Mucosa of stomach (tissue), 1 donor: ENCODE measurements around the gene ATAD2B.

Source experiments
- H3K27me3 ChIP-seq: one replicate; pipeline ENCODE4 v1.7.0; 2013; ENCODE audit warnings: mild to moderate bottlenecking, low read length; ENCODE audit not compliant: control insufficient read depth, insufficient read depth
- H3K36me3 ChIP-seq: one replicate; pipeline ENCODE4 v1.7.0; 2013; ENCODE audit warnings: low read length; ENCODE audit not compliant: control insufficient read depth, insufficient read depth
- H3K4me1 ChIP-seq: one replicate; pipeline ENCODE4 v1.7.0; 2013; ENCODE audit warnings: mild to moderate bottlenecking, low read length; ENCODE audit not compliant: control insufficient read depth, insufficient read depth
- H3K4me3 ChIP-seq: one replicate; pipeline ENCODE4 v1.7.0; 2013; ENCODE audit warnings: low read length
- H3K9ac ChIP-seq: one replicate; pipeline ENCODE4 v1.7.0; 2013; ENCODE audit warnings: mild to moderate bottlenecking, low read length, moderate library complexity
- H3K9me3 ChIP-seq: one replicate; pipeline ENCODE4 v1.7.0; 2013; ENCODE audit warnings: mild to moderate bottlenecking, low read length, moderate library complexity; ENCODE audit not compliant: control insufficient read depth
- donor health status: Pancreatic carcinoma.

ATAD2B gene

GRCh38 chr2:23828256-23828980, 98.5 kb downstream of the ATAD2B start:
- H3K9ac ChIP-seq, result no peak overlapping the region
- H3K9me3 ChIP-seq, result no peaks in the 10 kb centered on the region
- no peaks in the 10 kb centered on the region for H3K36me3 ChIP-seq
- no peaks in the 10 kb centered on the region for H3K4me1 ChIP-seq
- no peak overlapping the region for H3K4me3 ChIP-seq
- no peaks in the 10 kb centered on the region for H3K27me3 ChIP-seq

GRCh38 chr2:23827287-23827686, 99.6 kb downstream of the ATAD2B start:
- no peak overlapping the region for H3K9ac ChIP-seq
- no peak overlapping the region for H3K4me3 ChIP-seq
- H3K9me3 ChIP-seq, result no peaks in the 10 kb centered on the region
- H3K4me1 ChIP-seq, result no peaks in the 10 kb centered on the region
- no peaks in the 10 kb centered on the region for H3K27me3 ChIP-seq
- no peaks in the 10 kb centered on the region for H3K36me3 ChIP-seq

- Histone ChIP-seq H3K9me3 (no peaks in the 10 kb centered on the region), H3K4me3 (no peak overlapping the region), H3K27me3 (no peaks in the 10 kb centered on the region), H3K9ac (no peak overlapping the region), H3K4me1 (no peaks in the 10 kb centered on the region), H3K36me3 (no peaks in the 10 kb centered on the region)
Observed at GRCh38 chr2:23826771-23827170, 100.2 kb downstream of the ATAD2B start.

GRCh38 chr2:23826040-23826439, 100.9 kb downstream of the ATAD2B start:
- H3K36me3 ChIP-seq, result no peaks in the 10 kb centered on the region
- H3K27me3 ChIP-seq, result no peaks in the 10 kb centered on the region
- no peaks in the 10 kb centered on the region for H3K4me1 ChIP-seq
- H3K4me3 ChIP-seq, result no peak overlapping the region
- H3K9ac ChIP-seq, result no peak overlapping the region
- no peaks in the 10 kb centered on the region for H3K9me3 ChIP-seq

- no peaks in the 10 kb centered on the region for H3K36me3 ChIP-seq
- H3K4me3 ChIP-seq, result no peak overlapping the region
- no peaks in the 10 kb centered on the region for H3K9me3 ChIP-seq
- H3K4me1 ChIP-seq, result no peaks in the 10 kb centered on the region
- H3K27me3 ChIP-seq, result no peaks in the 10 kb centered on the region
- no peak overlapping the region for H3K9ac ChIP-seq
Observed at GRCh38 chr2:23824777-23825212, 102.1 kb downstream of the ATAD2B start.

GRCh38 chr2:23823863-23824262, 103.1 kb downstream of the ATAD2B start:
- Histone ChIP-seq H3K9me3 (no peaks in the 10 kb centered on the region), H3K27me3 (no peaks in the 10 kb centered on the region), H3K4me3 (no peak overlapping the region), H3K9ac (no peak overlapping the region), H3K4me1 (no peaks in the 10 kb centered on the region), H3K36me3 (no peaks in the 10 kb centered on the region)

- H3K36me3 ChIP-seq, result no peaks in the 10 kb centered on the region
- no peaks in the 10 kb centered on the region for H3K9me3 ChIP-seq
- no peak overlapping the region for H3K4me3 ChIP-seq
- H3K27me3 ChIP-seq, result no peaks in the 10 kb centered on the region
- no peaks in the 10 kb centered on the region for H3K4me1 ChIP-seq
- no peak overlapping the region for H3K9ac ChIP-seq
Observed at GRCh38 chr2:23814963-23815362, 112.0 kb downstream of the ATAD2B start.

GRCh38 chr2:23813438-23813837, 113.5 kb downstream of the ATAD2B start:
- Histone ChIP-seq H3K4me3 (no peak overlapping the region), H3K4me1 (no peaks in the 10 kb centered on the region), H3K9ac (no peak overlapping the region), H3K9me3 (no peaks in the 10 kb centered on the region), H3K27me3 (no peaks in the 10 kb centered on the region), H3K36me3 (no peaks in the 10 kb centered on the region)

- no peaks in the 10 kb centered on the region for H3K27me3 ChIP-seq
- no peaks in the 10 kb centered on the region for H3K9me3 ChIP-seq
- no peaks in the 10 kb centered on the region for H3K36me3 ChIP-seq
- no peak overlapping the region for H3K4me3 ChIP-seq
- no peak overlapping the region for H3K9ac ChIP-seq
- H3K4me1 ChIP-seq, result no peaks in the 10 kb centered on the region
Observed at GRCh38 chr2:23809150-23809549, 117.8 kb downstream of the ATAD2B start.

GRCh38 chr2:23806665-23807249, 120.2 kb downstream of the ATAD2B start:
- H3K36me3 ChIP-seq, result no peaks in the 10 kb centered on the region
- H3K9me3 ChIP-seq, result no peaks in the 10 kb centered on the region
- H3K4me3 ChIP-seq, result no peak overlapping the region
- H3K27me3 ChIP-seq, result no peaks in the 10 kb centered on the region
- no peak overlapping the region for H3K9ac ChIP-seq
- H3K4me1 ChIP-seq, result peaks cover 10% of the 10 kb centered on the region

- H3K4me3 ChIP-seq, result no peak overlapping the region
- H3K4me1 ChIP-seq, result peaks cover 10% of the 10 kb centered on the region
- H3K9me3 ChIP-seq, result no peaks in the 10 kb centered on the region
- H3K36me3 ChIP-seq, result no peaks in the 10 kb centered on the region
- no peaks in the 10 kb centered on the region for H3K27me3 ChIP-seq
- H3K9ac ChIP-seq, result no peak overlapping the region
Observed at GRCh38 chr2:23806201-23806600, 120.7 kb downstream of the ATAD2B start.

GRCh38 chr2:23803965-23804542, 122.9 kb downstream of the ATAD2B start:
- Histone ChIP-seq H3K4me3 (no peak overlapping the region), H3K9ac (no peak overlapping the region), H3K4me1 (peaks cover 10% of the 10 kb centered on the region), H3K27me3 (no peaks in the 10 kb centered on the region), H3K9me3 (no peaks in the 10 kb centered on the region), H3K36me3 (no peaks in the 10 kb centered on the region)
